ENCODE data around the gene ABCC2.

DNA sequence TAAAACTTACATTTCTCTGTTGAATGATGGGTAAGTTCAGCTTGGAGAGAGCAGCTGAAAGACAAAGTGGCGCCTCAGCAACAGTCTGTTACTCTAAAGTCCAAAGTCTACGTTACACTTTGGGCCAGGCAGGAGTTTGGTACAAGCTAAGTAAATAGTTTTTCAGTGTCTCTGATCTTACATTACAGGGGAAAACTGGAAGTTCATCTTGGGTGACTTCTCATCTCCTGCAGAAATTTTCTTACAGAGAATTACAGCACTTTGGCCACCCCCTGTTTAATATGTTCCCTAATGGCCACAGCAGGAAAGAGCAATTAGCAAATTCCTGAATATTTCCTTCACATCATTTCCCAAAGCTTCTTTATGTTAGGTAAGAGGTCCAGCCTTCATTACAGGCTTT lies 67.1 kb downstream of the ABCC2 start:
- TF ChIP-seq, protein P1, sequence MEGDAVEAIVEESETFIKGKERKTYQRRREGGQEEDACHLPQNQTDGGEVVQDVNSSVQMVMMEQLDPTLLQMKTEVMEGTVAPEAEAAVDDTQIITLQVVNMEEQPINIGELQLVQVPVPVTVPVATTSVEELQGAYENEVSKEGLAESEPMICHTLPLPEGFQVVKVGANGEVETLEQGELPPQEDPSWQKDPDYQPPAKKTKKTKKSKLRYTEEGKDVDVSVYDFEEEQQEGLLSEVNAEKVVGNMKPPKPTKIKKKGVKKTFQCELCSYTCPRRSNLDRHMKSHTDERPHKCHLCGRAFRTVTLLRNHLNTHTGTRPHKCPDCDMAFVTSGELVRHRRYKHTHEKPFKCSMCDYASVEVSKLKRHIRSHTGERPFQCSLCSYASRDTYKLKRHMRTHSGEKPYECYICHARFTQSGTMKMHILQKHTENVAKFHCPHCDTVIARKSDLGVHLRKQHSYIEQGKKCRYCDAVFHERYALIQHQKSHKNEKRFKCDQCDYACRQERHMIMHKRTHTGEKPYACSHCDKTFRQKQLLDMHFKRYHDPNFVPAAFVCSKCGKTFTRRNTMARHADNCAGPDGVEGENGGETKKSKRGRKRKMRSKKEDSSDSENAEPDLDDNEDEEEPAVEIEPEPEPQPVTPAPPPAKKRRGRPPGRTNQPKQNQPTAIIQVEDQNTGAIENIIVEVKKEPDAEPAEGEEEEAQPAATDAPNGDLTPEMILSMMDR (IDR thresholded peaks at IDR 0.05; ENCODE audit: borderline replicate concordance, extremely low read depth, low read length, poor library complexity, severe bottlenecking): no peak
- TF ChIP-seq EZH2 (IDR thresholded peaks at IDR 0.05; ENCODE audit: borderline replicate concordance, low read depth, low read length, severe bottlenecking): no peak
